Measurements from ENCODE around the gene TVP23A.
"Not testable (repeated sequence)": the region's sequence is repeated elsewhere in the genome, so short reads cannot be mapped to it uniquely, and the experiment has no call there.

The TVP23A gene

DNA sequence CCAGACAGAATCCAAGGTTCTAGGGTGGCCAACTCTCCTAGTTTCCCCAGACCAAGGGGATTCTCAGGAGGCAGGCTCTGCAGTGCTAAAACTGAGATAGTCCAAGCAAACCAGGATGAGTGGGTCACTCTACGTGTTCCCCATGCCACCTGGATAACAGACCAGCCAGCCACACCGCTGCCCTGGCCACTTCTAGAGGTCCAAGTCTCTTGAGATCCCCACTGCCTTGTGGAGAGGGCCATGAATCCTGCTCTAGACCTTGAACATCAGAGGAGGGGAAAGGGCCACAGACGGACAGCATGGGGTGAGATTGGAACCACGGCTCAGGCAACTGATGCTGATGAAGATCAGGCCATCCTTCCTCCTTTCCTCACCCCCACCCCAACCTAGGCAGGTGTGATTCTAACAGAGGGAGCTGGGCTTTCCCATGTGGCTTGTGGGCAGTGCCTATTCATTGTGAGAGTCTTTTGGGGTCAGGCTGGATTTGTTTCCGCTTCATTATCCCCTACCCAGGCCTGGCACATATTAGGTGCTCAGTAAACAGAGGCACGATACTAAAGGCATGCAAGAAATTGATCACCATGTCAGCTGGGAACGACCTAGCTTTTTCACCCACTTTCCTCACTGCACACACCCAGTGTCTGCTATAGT lies 16.8 kb upstream of the TVP23A start:
- no peak for DNase-seq (ENCODE audit: low spot score)

DNA sequence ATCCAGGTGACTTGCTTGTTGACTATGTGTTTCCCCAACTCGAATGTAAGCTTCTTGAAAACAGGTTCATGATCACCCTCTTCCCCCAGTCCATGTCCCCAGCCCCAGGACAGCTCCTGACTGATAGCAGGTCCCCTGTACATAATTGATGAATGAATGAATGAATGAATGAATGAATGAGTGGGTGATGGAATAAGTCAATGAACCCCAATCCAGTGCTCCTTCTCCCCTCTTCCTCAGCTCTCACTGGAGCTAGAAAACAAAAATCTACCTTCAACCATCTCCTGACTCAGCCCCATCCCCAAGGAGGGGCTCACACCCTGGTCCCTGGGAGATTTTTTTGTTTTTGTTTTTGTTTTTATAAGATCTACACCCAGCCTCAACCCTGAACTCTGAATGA lies 16.2 kb upstream of the TVP23A start:
- DNase-seq (ENCODE audit: low spot score), result no peak

GRCh38 chr16:10834130-10834529 lies 15.5 kb upstream of the TVP23A start:
- DNase-seq (ENCODE audit: low spot score), result no peak

DNA sequence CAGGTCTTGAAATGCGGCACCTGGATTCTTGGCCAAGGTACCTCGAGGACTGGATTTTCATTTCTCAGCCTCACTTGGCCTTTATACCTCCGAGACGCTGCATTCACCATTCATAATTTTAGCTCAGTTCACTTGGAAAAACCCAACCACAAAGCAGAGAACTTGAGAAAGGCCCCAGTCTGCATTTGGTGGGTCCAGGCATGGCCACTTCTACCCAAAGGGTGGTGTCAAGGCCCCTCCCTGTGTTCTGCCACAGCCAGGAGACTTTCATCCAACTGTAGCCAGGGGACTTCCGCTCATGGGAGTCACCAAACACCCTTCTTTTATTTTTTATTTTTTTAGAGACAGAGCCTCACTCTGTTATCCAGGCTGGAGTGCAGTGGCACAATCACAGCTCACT lies 14.7 kb upstream of the TVP23A start:
- no peak for DNase-seq (ENCODE audit: low spot score)

DNA sequence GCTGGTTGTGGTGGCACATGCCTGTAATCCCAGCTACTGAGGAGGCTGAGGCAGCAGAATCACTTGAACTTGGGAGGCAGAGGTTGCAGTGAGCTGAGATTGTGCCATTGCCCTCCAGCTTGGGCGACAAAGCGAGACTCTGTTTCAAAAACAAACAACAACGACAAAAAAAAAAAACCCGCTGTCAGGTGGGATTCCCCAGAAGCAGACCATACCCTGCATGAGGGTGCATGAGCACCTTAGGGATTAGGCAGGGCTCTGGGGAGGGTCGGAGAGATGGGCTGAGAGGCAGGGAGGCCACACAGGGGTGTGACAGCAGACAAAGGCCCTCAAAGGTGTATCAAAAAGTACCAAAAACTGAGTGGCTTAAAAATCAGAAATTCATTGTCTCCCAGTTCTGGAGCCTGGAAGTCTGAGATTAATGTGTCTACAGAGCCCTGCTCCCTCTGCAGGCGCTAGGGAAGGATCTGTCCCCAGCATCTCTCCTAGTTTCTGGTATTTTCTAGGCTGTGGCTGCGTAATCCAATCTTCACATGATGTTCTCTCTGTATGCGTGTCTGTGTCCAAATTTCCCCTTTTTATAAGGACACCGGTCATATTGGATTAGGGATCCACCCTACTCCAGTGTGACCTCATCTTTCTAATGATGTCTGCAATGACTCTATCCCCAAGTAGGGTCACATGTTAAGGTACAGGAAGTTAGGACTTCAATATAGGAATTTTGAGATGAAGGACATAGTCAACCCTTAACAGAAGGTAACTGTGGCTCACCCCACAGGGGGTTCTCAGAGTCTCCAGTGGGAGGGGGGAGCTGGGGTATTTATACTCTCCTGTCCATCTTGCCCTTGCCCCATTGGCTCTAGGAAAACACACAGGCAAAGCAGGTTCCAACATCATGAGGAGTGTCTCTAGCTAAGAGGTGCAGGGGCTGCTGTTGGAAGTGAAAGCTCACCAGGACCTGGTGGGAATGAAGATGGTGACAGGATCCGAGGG lies 13.6 kb upstream of the TVP23A start:
- DNase-seq (ENCODE audit: low spot score), result no peak

DNA sequence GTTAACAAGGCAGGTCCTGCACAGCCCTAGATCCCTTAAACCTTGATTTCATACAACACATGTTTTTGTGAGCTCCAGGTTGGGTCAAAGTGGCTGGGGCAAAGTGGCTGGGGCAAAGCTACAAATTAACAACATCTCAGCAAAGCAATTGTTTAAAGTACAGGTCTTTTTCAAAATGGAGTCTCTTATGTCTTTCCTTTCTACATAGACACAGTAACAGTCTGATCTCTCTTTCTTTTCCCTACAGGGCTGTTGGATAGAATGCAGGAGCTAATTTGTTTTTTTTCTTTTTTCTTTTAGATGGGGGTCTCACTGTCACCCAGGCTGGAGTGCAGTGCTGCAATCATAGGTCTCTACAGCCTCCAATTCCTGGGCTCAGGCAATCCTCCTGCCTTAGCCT lies 11.6 kb upstream of the TVP23A start:
- not testable (repeated sequence) for DNase-seq (ENCODE audit: low spot score)

DNA sequence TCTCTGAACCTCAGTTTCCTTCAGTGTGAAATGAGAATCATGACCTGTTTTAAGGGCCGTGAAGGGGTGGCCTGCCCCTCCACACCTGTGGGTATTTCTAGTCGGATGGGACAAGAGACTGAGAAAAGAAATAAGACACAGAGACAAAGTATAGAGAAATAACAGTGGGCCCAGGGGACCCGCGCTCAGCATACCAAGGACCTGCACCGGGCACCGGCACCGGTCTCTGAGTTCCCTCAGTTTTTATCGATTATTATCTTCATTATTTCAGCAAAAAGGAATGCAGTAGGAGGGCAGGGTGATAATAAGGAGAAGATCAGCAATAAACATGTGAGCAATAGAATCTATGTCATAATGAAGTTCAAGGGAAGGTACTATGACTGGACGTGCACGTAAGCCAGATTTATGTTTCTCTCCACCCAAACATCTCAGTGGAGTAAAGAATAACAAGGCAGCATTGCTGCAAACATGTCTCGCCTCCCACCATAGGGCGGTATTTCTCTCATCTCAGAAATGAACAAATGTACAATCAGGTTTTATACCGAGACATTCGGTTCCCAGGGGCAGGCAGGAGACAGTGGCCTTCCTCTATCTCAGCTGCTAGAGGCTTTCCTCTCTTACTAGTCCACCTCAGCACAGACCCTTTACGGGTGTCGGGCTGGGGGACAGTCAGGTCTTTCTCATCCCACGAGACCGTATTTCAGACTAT lies 10.9 kb upstream of the TVP23A start:
- DNase-seq (ENCODE audit: low spot score), result not testable (repeated sequence)

DNA sequence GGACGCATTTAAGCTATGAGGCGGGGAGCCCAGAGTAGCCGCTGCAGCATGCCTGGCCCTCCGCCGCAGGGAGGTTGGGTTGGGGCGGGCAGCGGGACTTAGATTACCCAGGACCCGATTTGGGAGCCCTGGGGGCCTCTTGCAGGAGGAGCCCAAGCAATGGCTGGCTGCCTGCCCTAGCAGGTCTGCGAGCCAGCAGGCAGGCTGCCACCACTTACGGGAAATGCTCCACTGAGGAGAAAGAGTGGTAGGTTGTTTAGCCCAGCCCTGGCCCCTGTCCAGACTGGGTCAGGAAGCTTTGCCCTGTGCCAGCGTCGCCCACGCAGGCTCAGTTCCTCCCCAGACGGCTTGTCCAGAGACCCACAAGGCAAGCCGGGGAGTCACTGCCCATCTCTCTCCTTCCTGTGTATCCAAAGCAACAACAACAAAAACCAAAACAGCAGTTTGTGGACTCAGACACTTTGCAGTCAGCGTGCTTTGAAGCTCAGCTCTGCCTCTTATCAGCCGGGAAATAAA lies 10.3 kb upstream of the TVP23A start:
- DNase-seq (ENCODE audit: low spot score), result peak; percentile 87

DNA sequence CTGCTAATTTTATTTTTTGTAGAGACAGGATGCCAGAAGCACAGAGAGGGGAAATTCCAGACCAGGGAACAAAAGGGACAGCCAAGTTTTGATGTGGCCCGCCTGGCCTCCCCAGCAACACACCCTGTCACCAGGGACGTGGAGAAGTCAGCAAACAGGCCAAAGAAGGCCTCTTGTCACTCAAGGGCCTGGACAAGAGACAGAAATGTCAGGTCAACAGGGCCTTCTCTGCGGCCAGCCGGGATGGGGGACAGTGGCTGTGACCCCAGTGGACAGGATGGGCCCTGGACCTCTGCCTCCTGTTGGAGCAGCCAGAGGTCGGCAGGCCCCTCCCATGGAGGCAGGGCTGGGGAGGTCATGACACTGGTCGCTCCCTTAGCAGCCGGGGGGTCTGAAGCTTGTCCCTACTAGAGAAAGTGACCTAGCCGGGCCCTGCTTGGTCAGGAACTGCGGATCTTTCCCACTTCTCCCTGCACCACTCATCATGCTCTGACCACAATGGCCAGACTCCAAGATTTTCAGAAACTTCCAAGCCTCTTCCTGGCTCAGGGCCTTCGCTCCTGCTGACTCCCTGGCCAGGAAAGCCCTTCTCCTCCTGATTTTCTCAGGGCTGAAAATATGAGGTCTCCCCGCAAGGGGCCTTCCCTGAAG lies 9.2 kb upstream of the TVP23A start:
- peak; percentile 93 for DNase-seq (ENCODE audit: low spot score)

DNA sequence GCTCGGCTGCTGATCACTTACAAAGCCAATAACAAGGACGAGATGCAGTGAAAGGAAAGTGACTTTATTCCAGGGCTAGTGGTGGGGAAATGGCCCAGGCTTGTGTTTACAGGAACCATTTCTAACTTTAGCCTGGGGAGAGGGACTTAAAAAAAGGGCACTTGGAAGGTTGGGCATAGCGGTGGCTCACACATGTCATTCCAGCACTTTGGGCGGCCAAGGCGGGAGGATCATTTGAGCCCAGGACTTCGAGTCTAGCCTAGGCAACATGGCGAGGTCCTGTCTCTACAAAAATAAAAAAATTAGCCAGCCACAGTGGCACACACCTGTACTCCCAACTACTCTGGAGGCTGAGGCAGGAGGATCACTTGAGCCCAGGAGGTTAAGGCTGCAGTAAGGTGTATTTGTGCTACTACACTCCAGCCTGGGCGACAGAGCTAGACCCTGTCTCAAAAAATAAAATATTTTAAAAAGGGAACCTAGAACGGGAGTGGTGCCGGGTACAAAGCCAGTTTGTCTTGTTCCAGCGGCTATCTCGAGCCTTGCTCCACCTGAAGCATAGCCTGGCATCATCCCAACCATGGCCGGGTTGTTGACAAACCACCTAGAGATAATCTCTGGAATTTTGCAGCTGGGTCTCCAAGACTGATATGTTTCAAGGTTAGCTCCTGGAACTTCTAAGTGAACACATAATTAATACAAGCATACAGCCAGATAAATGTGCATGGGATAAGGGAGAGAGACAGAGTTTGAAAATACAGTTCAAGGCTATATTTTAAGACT lies 5.7 kb upstream of the TVP23A start:
- DNase-seq (ENCODE audit: low spot score), result no peak

GRCh38 chr16:10822702-10823101 lies 4.1 kb upstream of the TVP23A start:
- no peak for DNase-seq (ENCODE audit: low spot score)

DNA sequence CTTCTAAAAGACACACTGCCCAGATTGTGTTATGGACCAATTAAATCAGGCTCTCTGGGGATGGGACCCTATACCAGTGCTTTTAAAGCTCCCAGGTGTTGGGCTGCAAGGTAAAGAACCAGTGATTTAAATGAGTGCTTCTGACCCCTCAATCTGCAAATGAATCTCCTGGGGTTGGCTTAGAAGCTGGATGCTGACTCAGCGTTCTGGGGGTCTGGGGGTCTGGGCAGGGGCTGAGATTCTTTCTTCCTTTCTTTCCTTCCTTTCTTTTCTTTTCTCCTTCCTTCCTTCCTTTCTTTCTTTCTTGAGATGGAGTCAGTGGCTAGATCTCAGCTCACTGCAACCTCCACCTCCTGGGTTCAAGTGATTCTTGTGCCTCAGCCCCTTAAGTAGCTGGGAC lies 2.0 kb upstream of the TVP23A start:
- no peak for DNase-seq (ENCODE audit: low spot score)

DNA sequence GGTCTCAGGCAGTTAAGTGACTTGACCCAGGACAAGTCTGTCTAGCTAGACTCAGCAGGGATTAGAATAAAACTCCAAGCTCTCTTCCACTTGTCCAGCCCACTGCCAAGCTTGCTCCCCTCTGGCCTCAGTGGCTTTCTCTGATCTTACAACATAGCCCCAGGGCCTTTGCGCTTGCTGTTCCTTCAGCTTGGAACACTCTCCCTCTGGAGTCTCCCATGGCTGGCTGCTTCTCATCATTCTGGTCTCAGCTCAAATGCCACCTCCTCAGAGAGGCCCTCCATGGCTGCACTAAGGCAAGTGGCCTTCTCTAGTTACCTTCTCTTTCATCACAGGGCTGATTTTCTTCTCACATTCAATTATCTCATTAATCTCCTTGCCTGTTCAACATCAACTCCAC lies 1.1 kb downstream of the TVP23A start:
- no peak for DNase-seq (ENCODE audit: low spot score)

DNA sequence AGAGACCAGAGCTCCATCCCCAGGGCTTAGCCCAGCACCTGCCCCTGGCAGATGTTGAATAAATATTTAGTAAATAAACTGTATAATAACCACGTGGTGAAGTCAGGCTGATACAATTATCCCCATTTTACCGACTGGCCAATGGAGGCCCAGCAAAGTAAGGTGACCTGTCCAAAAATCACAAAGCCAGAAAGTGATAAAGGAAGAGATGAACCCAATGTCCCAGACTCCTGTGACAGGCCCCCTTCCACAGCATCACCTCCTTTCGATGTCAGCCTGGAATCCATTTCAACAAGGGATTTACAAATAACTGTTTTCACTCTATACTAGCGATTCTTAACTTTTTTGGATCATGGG lies 5.5 kb downstream of the TVP23A start:
- no peak for DNase-seq (ENCODE audit: low spot score)

GRCh38 chr16:10812312-10813098 lies 6.1 kb downstream of the TVP23A start:
- no peak for DNase-seq (ENCODE audit: low spot score)

GRCh38 chr16:10809706-10810105 lies 8.9 kb downstream of the TVP23A start:
- no peak for DNase-seq (ENCODE audit: low spot score)

GRCh38 chr16:10808850-10809249 lies 9.7 kb downstream of the TVP23A start:
- no peak for DNase-seq (ENCODE audit: low spot score)

DNA sequence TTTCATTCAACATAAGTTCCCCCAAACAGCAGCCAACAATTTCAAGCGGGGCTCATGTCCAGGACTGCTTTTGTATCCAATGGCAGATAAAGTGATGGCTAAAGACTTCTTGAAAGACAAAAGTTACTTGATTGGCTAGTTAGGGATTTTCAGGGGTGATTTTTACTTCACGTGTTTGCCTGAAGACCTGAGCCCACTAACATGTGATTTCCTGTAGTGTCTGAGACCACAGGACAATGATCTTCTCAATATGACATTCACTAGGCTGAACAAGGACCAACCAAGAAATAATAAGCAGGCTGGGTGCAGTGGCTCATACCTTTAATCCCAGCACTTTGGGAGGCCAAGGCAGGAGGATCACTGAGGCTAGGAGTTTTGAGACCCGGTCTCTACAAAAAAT lies 10.4 kb downstream of the TVP23A start:
- DNase-seq (ENCODE audit: low spot score), result no peak

DNA sequence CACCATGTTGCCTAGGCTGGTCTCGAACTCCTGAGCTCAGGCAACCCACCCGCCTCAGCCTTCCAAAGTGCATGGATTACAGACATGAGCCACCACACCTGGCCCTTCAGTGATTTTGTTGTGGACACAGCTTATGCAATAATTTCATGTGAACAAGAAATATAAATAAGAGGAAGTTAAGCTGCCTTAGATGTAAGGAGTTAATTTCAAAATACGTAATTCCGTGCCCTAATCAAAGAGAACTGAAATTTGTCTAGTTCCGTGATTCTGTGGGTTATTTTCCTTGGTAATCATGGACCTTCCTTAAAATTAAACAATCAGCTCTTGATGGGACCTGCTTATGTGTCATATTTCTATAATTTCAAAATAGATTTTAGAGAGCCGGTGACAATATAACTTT lies 11.9 kb downstream of the TVP23A start:
- DNase-seq (ENCODE audit: low spot score), result no peak

DNA sequence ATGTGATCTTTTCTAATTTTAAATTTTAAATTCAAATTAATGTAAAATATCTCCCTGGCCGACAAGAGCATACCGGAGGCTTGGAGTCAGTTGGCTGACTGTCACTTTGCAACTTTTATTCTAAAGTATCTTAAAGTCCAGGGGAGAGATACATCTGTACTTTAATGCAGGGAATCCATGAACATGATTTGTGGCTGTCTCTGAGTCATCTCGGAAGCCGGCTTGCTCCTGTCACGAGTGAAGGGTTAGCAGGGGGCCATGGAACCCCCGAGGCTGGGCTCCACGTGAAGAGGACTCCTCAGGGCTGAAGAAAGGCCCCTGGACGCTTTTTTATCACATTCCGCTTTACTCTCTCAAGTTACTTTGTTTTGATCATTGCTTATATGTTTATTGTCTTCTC lies 13.3 kb downstream of the TVP23A start:
- DNase-seq (ENCODE audit: low spot score), result no peak

GRCh38 chr16:10799736-10800135 lies 18.9 kb downstream of the TVP23A start:
- no peak for DNase-seq (ENCODE audit: low spot score)

Data from GM03348 (cell line).